Endothelial cell of hepatic sinusoid (primary cell): ENCODE measurements around the gene TASP1.
"Not testable (repeated sequence)": the region's sequence is repeated elsewhere in the genome, so short reads cannot be mapped to it uniquely, and the experiment has no call there.

ENCODE experiments used
- in situ Hi-C: cut with HindIII; loops from 2 replicates; pipeline ENCODE4 v1.10.0; 2017; ENCODE audit warnings: low sequenced_read_pairs

The TASP1 gene

GRCh38 chr20:13507646-13508045, 131.1 kb downstream of the TASP1 start:
- in situ Hi-C loops, result no loop called here

GRCh38 chr20:13501500-13501899, 137.2 kb downstream of the TASP1 start:
- in situ Hi-C loops, result no loop called here

GRCh38 chr20:13494019-13494418, 144.7 kb downstream of the TASP1 start:
- in situ Hi-C loops, result no loop called here

- in situ Hi-C loops, result no loop called here
Observed at GRCh38 chr20:13493143-13493542, 145.6 kb downstream of the TASP1 start.

GRCh38 chr20:13492001-13492481, 146.7 kb downstream of the TASP1 start:
- in situ Hi-C loops, result no loop called here

- in situ Hi-C loops, result no loop called here
Observed at GRCh38 chr20:13487202-13487601, 151.5 kb downstream of the TASP1 start.

- in situ Hi-C loops, result no loop called here
Observed at GRCh38 chr20:13486694-13487093, 152.0 kb downstream of the TASP1 start.

GRCh38 chr20:13485576-13485975, 153.2 kb downstream of the TASP1 start:
- in situ Hi-C loops, result no loop called here

- in situ Hi-C loops, result not testable (repeated sequence)
Observed at GRCh38 chr20:13485019-13485418, 153.7 kb downstream of the TASP1 start.

- in situ Hi-C loops, result not testable (repeated sequence)
Observed at GRCh38 chr20:13483472-13483871, 155.3 kb downstream of the TASP1 start.

GRCh38 chr20:13478366-13478765, 160.4 kb downstream of the TASP1 start:
- in situ Hi-C loops, result no loop called here

- in situ Hi-C loops, result no loop called here
Observed at GRCh38 chr20:13474467-13474866, 164.3 kb downstream of the TASP1 start.

- in situ Hi-C loops, result no loop called here
Observed at GRCh38 chr20:13469262-13469661, 169.5 kb downstream of the TASP1 start.

- in situ Hi-C loops, result no loop called here
Observed at GRCh38 chr20:13468166-13468565, 170.6 kb downstream of the TASP1 start.

GRCh38 chr20:13464702-13465101, 174.0 kb downstream of the TASP1 start:
- in situ Hi-C loops, result no loop called here

- in situ Hi-C loops, result no loop called here
Observed at GRCh38 chr20:13461849-13462458, 176.8 kb downstream of the TASP1 start.

GRCh38 chr20:13458860-13459451, 179.8 kb downstream of the TASP1 start:
- in situ Hi-C loops, result loop anchor here (5.0 kb wide), 1 partner anchor 88 kb away; no protein-coding TSS in a partner anchor

- in situ Hi-C loops, result loop anchor here (5.0 kb wide), 1 partner anchor 90 kb away; no protein-coding TSS in a partner anchor
Observed at GRCh38 chr20:13457487-13457886, 181.2 kb downstream of the TASP1 start.

- in situ Hi-C loops, result loop anchor here (5.0 kb wide), 1 partner anchor 92 kb away; no protein-coding TSS in a partner anchor
Observed at GRCh38 chr20:13455713-13456112, 183.0 kb downstream of the TASP1 start.

GRCh38 chr20:13453367-13453766, 185.4 kb downstream of the TASP1 start:
- in situ Hi-C loops, result no loop called here

- in situ Hi-C loops, result no loop called here
Observed at GRCh38 chr20:13452470-13453124, 186.1 kb downstream of the TASP1 start.

- in situ Hi-C loops, result no loop called here
Observed at GRCh38 chr20:13449868-13450434, 188.8 kb downstream of the TASP1 start.
